HTERT RPE-1 (cell line): ENCODE data around the gene TAS1R3.

Source experiments
- in situ Hi-C: fragments of 300-500 bp; cut with MboI; formaldehyde crosslinking; loops from 4 replicates; pipeline ENCODE4 v1.14.3; 2020; ENCODE audit warnings: low sequenced_read_pairs

TAS1R3 gene

DNA sequence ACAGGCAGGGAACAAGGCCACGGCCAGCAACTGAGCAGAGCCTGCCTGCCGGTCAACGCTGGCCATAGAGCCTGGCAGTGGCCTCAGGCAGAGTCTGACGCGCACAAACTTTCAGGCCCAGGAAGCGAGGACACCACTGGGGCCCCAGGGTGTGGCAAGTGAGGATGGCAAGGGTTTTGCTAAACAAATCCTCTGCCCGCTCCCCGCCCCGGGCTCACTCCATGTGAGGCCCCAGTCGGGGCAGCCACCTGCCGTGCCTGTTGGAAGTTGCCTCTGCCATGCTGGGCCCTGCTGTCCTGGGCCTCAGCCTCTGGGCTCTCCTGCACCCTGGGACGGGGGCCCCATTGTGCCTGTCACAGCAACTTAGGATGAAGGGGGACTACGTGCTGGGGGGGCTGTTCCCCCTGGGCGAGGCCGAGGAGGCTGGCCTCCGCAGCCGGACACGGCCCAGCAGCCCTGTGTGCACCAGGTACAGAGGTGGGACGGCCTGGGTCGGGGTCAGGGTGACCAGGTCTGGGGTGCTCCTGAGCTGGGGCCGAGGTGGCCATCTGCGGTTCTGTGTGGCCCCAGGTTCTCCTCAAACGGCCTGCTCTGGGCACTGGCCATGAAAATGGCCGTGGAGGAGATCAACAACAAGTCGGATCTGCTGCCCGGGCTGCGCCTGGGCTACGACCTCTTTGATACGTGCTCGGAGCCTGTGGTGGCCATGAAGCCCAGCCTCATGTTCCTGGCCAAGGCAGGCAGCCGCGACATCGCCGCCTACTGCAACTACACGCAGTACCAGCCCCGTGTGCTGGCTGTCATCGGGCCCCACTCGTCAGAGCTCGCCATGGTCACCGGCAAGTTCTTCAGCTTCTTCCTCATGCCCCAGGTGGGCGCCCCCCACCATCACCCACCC lies at the start of gene TAS1R3:
Gene TAS1R3, plus strand, starts transcription at position 213 of the 898 bp plus-strand sequence. Its CDS starts 66 bp downstream, at position 279.
- in situ Hi-C loops = no loop called here

- in situ Hi-C loops = no loop called here
These were observed 49.4 kb upstream of the TAS1R3 start for GRCh38 chr1:1281533-1282321.

DNA sequence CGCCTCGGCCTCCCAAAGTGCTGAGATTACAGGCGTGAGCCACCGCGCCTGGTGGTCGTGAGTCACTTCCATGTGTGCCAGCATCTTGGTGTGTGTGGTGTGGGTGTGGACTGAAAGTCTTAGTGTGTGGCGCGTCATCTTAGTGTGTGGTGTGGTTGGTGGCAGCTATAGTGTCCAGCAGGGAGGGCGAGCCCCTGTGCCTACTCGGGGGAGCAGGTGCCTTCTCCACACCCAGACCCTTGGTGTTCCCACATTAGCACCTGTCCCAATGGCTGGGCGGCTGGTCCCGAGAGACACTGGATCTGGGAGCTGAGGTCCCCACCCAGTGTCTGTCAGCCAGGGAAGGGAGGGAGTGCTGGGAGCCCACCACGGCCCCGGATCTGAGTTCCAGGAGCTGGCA lies 48.1 kb upstream of the TAS1R3 start:
- in situ Hi-C loops = no loop called here

GRCh38 chr1:1283821-1284220 lies 47.3 kb upstream of the TAS1R3 start:
- in situ Hi-C loops = no loop called here

GRCh38 chr1:1284221-1285101 lies 46.6 kb upstream of the TAS1R3 start:
- in situ Hi-C loops = no loop called here

- in situ Hi-C loops = no loop called here
These were observed 45.9 kb upstream of the TAS1R3 start for GRCh38 chr1:1285102-1285571.

DNA sequence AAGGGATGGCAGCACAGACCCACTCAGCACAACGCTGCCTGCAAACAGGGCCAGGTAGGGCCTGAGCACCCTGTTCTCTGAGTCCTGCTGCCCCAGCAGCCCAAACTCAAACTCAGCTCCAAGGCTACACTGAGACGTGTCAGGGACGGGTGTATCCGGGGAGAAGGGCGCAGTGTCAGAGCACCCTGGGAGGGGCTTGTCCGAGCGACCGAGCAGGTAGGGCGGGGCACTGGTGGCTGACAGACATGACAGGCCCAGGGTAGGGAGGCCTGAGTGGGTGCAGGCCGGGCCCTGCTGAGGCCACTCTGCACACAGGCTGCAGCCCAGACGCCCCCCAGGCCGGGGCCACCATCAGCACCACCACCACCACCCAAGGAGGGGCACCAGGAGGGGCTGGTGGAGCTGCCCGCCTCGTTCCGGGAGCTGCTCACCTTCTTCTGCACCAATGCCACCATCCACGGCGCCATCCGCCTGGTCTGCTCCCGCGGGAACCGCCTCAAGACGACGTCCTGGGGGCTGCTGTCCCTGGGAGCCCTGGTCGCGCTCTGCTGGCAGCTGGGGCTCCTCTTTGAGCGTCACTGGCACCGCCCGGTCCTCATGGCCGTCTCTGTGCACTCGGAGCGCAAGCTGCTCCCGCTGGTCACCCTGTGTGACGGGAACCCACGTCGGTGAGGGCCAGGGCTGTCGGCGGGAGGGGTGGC lies 45.3 kb upstream of the TAS1R3 start:
- in situ Hi-C loops = no loop called here

DNA sequence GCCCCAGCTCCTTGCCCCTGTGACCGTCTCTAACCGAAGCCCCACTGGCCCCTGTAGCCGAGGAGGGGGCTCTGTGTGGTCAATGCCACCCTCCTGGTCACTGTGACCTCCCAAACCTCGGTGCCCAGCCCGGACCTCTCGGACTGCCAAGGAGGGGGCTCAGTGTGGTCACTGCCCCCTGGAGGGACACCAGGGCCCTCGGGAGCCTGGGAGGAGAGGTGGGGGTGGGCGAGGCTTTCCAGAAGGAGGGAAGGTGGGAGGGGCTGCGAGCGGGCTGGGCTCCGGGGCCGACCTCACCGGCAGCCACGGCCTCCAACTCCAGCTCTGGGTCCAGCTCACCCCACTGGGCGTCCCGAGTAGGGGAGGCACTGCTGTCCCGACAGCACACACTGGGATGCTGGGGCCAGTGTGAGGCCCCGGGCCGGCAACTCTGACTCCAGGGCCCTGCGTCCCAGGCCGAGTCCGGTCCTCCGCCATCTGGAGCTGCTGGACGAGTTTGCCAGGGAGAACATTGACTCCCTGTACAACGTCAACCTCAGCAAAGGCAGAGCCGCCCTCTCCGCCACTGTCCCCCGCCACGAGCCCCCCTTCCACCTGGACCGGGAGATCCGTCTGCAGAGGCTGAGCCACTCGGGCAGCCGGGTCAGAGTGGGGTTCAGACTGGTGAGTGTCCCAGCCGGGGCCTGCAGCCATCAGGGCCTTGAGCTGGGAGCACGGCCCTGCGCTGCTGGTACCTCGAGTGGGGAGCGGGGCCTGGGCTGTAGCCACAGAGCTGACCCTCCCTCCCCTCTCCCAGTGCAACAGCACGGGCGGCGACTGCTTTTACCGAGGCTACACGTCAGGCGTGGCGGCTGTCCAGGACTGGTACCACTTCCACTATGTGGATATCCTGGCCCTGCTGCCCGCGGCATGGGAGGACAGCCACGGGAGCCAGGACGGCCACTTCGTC lies 44.5 kb upstream of the TAS1R3 start:
- in situ Hi-C loops = no loop called here

- in situ Hi-C loops = no loop called here
These were observed 43.6 kb upstream of the TAS1R3 start for GRCh38 chr1:1287288-1288110.

DNA sequence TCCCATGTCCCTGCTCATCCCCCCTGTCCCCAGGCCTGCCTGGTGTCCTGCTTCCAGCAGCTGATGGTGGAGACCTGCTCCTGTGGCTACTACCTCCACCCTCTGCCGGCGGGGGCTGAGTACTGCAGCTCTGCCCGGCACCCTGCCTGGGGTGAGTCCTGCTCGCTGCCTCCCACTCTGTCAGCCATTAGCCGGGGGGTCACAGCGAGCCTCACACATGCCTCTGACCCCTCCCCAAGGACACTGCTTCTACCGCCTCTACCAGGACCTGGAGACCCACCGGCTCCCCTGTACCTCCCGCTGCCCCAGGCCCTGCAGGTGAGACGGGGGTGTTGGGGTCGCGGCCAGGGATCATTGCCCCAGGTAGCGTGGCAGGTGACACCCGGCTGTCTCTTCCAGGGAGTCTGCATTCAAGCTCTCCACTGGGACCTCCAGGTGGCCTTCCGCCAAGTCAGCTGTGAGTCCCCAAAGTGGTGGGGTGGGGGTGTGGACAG lies 40.8 kb upstream of the TAS1R3 start:
- in situ Hi-C loops = no loop called here

GRCh38 chr1:1291023-1291528 lies 40.0 kb upstream of the TAS1R3 start:
- in situ Hi-C loops = no loop called here

DNA sequence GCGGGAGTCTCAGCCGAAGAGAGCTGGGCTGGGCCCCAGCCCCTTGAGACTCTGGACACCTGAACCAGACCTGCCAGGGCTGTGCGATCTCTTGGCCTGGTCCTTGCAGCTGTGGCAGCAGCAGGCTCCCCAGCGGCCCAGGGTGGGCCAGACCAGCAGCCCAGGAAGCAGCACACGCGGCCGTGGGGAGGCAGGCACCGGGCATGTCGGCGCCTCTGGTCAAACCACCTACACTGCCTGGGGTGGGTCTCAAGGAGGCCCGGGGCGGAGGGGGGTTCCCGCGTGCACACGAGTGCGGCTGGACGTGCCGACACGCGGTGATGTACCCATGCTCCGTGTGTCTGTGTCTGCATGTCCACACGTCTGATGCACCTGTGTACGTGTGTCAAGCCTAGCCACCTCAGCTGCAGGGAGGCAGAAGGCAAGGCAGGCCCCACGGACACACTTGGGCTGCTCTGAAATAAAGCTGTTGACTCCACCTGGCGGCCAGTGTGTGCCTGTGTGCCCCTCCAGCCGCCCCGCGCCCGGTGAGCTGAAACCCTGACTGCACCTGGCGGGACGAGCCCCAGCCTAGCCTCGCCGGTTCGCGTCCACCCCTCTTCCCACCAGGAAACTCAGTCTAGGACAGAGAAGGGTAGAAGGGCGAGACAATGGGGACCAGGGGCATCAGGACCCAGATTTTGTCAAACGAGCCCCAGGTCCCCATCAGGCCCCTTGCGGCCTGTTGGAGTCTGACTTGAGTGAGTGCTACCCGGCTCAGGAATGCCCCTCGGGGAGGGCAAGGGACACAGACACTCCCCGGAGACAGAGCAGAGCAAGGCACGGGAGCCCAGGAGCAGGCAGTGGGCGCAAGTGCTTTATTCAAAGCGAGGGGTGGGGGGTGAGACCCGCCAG lies 39.3 kb upstream of the TAS1R3 start:
- in situ Hi-C loops = no loop called here

GRCh38 chr1:1292442-1292779 lies 38.7 kb upstream of the TAS1R3 start:
- in situ Hi-C loops = no loop called here

DNA sequence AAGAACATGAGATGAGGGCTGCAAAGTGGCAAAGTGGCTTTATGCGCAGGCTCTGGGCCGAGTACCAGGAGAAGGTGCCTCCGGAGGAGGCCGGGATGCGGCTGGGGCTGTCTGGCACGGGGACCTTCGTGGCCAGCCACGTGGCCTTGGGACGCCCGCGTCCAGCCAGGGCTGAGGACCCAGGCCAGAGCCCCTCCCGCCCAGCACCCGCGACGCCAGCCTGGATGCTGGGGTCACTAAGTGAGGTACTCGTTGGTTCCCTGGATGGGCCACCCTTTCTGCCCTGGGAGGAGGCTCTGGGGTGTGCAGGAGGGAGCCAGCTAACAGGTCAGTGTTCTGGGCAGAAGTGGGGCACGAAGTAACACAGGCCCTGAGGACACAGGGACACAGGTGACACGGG lies 38.2 kb upstream of the TAS1R3 start:
- in situ Hi-C loops = no loop called here

GRCh38 chr1:1293263-1294249 lies 37.5 kb upstream of the TAS1R3 start:
- in situ Hi-C loops = no loop called here
